Dendritic cell treated with granulocyte-macrophage colony-stimulating factor and Interleukin-4, amounts not matched to agents 40 ng/mL and 50 ng/mL, for 4 days (primary cell): ENCODE results near the gene HIGD1A.

ENCODE experiments used
- H3K27ac Mint-ChIP-seq: one replicate; pipeline ENCODE4 v1.8.0; 2022; ENCODE audit warnings: mild to moderate bottlenecking, mixed read lengths
- H3K27me3 Mint-ChIP-seq: one replicate; pipeline ENCODE4 v1.8.0; 2022; ENCODE audit warnings: mild to moderate bottlenecking, mixed read lengths
- H3K36me3 Mint-ChIP-seq: one replicate; pipeline ENCODE4 v1.8.0; 2022; ENCODE audit warnings: low read depth, mixed read lengths
- H3K4me1 Mint-ChIP-seq: one replicate; pipeline ENCODE4 v1.8.0; 2022; ENCODE audit warnings: low read depth, mixed read lengths
- H3K4me3 Mint-ChIP-seq: one replicate; pipeline ENCODE4 v1.8.0; 2022; ENCODE audit warnings: mild to moderate bottlenecking, moderate library complexity, mixed read lengths
- H3K9me3 Mint-ChIP-seq: one replicate; pipeline ENCODE4 v1.8.0; 2022; ENCODE audit warnings: mixed read lengths
- intact Hi-C: fragments of 100-400 bp; cut with micrococcal nuclease; formaldehyde crosslinking; loops from one replicate; pipeline ENCODE4 v1.15.0; 2022

Gene HIGD1A

GRCh38 chr3:42750834-42751233 lies 53.5 kb downstream of the HIGD1A start:
- peaks cover 44% of the 10 kb centered on the region for H3K4me1 Mint-ChIP-seq
- H3K36me3 Mint-ChIP-seq, result no peaks in the 10 kb centered on the region
- no peak overlapping the region for H3K27ac Mint-ChIP-seq
- intact Hi-C loops, result no loop called here
- H3K4me3 Mint-ChIP-seq, result no peak overlapping the region
- H3K9me3 Mint-ChIP-seq, result no peaks in the 10 kb centered on the region
- no peaks in the 10 kb centered on the region for H3K27me3 Mint-ChIP-seq

GRCh38 chr3:42749753-42750231 lies 54.5 kb downstream of the HIGD1A start:
- peak overlapping the region; percentile 5 for H3K27ac Mint-ChIP-seq
- intact Hi-C loops, result loop anchor here (5.0 kb wide), 1 partner anchor 97 kb away; the partner anchor contains the start of gene ZBTB47
- H3K9me3 Mint-ChIP-seq, result no peaks in the 10 kb centered on the region
- peaks cover 38% of the 10 kb centered on the region for H3K4me1 Mint-ChIP-seq
- no peaks in the 10 kb centered on the region for H3K36me3 Mint-ChIP-seq
- H3K4me3 Mint-ChIP-seq, result no peak overlapping the region
- H3K27me3 Mint-ChIP-seq, result no peaks in the 10 kb centered on the region

- Mint-ChIP-seq H3K9me3 (no peaks in the 10 kb centered on the region), H3K4me3 (no peak overlapping the region), H3K27ac (peak overlapping the region; percentile 5), H3K27me3 (no peaks in the 10 kb centered on the region), H3K4me1 (peaks cover 38% of the 10 kb centered on the region), H3K36me3 (no peaks in the 10 kb centered on the region)
- intact Hi-C loops, result loop anchor here (5.0 kb wide), 1 partner anchor 97 kb away; the partner anchor contains the start of gene ZBTB47
Observed at GRCh38 chr3:42749025-42749752, 55.1 kb downstream of the HIGD1A start.

GRCh38 chr3:42747581-42747980 lies 56.7 kb downstream of the HIGD1A start:
- H3K27ac Mint-ChIP-seq, result no peak overlapping the region
- no peaks in the 10 kb centered on the region for H3K27me3 Mint-ChIP-seq
- intact Hi-C loops, result loop anchor here (5.0 kb wide), 1 partner anchor 95 kb away; the partner anchor contains the start of gene ZBTB47
- H3K9me3 Mint-ChIP-seq, result no peaks in the 10 kb centered on the region
- H3K36me3 Mint-ChIP-seq, result no peaks in the 10 kb centered on the region
- H3K4me3 Mint-ChIP-seq, result no peak overlapping the region
- peaks cover 33% of the 10 kb centered on the region for H3K4me1 Mint-ChIP-seq

GRCh38 chr3:42746455-42747450 lies 57.5 kb downstream of the HIGD1A start:
- no peaks in the 10 kb centered on the region for H3K9me3 Mint-ChIP-seq
- intact Hi-C loops, result loop anchor here (5.0 kb wide), 1 partner anchor 94 kb away; the partner anchor contains the start of gene ZBTB47
- H3K27me3 Mint-ChIP-seq, result no peaks in the 10 kb centered on the region
- H3K4me3 Mint-ChIP-seq, result no peak overlapping the region
- no peaks in the 10 kb centered on the region for H3K36me3 Mint-ChIP-seq
- peaks cover 33% of the 10 kb centered on the region for H3K4me1 Mint-ChIP-seq
- H3K27ac Mint-ChIP-seq, result peak overlapping the region; percentile 30

- intact Hi-C loops, result loop anchor here (5.0 kb wide), 1 partner anchor 94 kb away; the partner anchor contains the start of gene ZBTB47
- Mint-ChIP-seq H3K4me3 (no peak overlapping the region), H3K27ac (peak overlapping the region; percentile 30), H3K9me3 (no peaks in the 10 kb centered on the region), H3K36me3 (no peaks in the 10 kb centered on the region), H3K4me1 (peaks cover 33% of the 10 kb centered on the region), H3K27me3 (no peaks in the 10 kb centered on the region)
Observed at GRCh38 chr3:42745776-42746454, 58.4 kb downstream of the HIGD1A start.

GRCh38 chr3:42745291-42745745 lies 59.0 kb downstream of the HIGD1A start:
- intact Hi-C loops, result loop anchor here (5.0 kb wide), 1 partner anchor 93 kb away; the partner anchor contains the start of gene ZBTB47
- H3K27ac Mint-ChIP-seq, result no peak overlapping the region
- H3K4me3 Mint-ChIP-seq, result no peak overlapping the region
- H3K36me3 Mint-ChIP-seq, result no peaks in the 10 kb centered on the region
- H3K4me1 Mint-ChIP-seq, result peaks cover 32% of the 10 kb centered on the region
- H3K27me3 Mint-ChIP-seq, result no peaks in the 10 kb centered on the region
- no peaks in the 10 kb centered on the region for H3K9me3 Mint-ChIP-seq

- intact Hi-C loops, result loop anchor here (2.0 kb wide), 1 partner anchor 171 kb away; no protein-coding TSS in a partner anchor
- no peak overlapping the region for H3K27ac Mint-ChIP-seq
- H3K4me1 Mint-ChIP-seq, result peaks cover 32% of the 10 kb centered on the region
- no peaks in the 10 kb centered on the region for H3K27me3 Mint-ChIP-seq
- no peak overlapping the region for H3K4me3 Mint-ChIP-seq
- H3K36me3 Mint-ChIP-seq, result no peaks in the 10 kb centered on the region
- H3K9me3 Mint-ChIP-seq, result no peaks in the 10 kb centered on the region
Observed at GRCh38 chr3:42743204-42743995, 60.9 kb downstream of the HIGD1A start.

- Mint-ChIP-seq H3K27ac (no peak overlapping the region), H3K27me3 (no peaks in the 10 kb centered on the region), H3K36me3 (no peaks in the 10 kb centered on the region), H3K4me1 (peaks cover 27% of the 10 kb centered on the region), H3K9me3 (no peaks in the 10 kb centered on the region), H3K4me3 (no peak overlapping the region)
- intact Hi-C loops, result loop anchor here (2.0 kb wide), 1 partner anchor 170 kb away; no protein-coding TSS in a partner anchor
Observed at GRCh38 chr3:42742688-42743087, 61.6 kb downstream of the HIGD1A start.

- no peak overlapping the region for H3K27ac Mint-ChIP-seq
- no peaks in the 10 kb centered on the region for H3K36me3 Mint-ChIP-seq
- peaks cover 22% of the 10 kb centered on the region for H3K4me1 Mint-ChIP-seq
Observed at GRCh38 chr3:42742259-42742658, 62.0 kb downstream of the HIGD1A start.

GRCh38 chr3:42741796-42742195 lies 62.5 kb downstream of the HIGD1A start:
- peaks cover 18% of the 10 kb centered on the region for H3K4me1 Mint-ChIP-seq
- intact Hi-C loops, result loop anchor here (2.0 kb wide), 1 partner anchor 169 kb away; no protein-coding TSS in a partner anchor
- no peak overlapping the region for H3K27ac Mint-ChIP-seq
- H3K4me3 Mint-ChIP-seq, result no peak overlapping the region
- no peaks in the 10 kb centered on the region for H3K27me3 Mint-ChIP-seq
- no peaks in the 10 kb centered on the region for H3K9me3 Mint-ChIP-seq
- no peaks in the 10 kb centered on the region for H3K36me3 Mint-ChIP-seq

More at GRCh38 chr3:42742259-42742658, 62.0 kb downstream of the HIGD1A start:
- intact Hi-C loops, result loop anchor here (2.0 kb wide), 1 partner anchor 169 kb away; no protein-coding TSS in a partner anchor
- H3K27me3 Mint-ChIP-seq, result no peaks in the 10 kb centered on the region
- no peak overlapping the region for H3K4me3 Mint-ChIP-seq
- H3K9me3 Mint-ChIP-seq, result no peaks in the 10 kb centered on the region

GRCh38 chr3:42739401-42740158 lies 64.7 kb downstream of the HIGD1A start:
- H3K27me3 Mint-ChIP-seq, result no peaks in the 10 kb centered on the region
- H3K27ac Mint-ChIP-seq, result peak overlapping the region; percentile 38
- peaks cover 17% of the 10 kb centered on the region for H3K4me1 Mint-ChIP-seq
- no peaks in the 10 kb centered on the region for H3K36me3 Mint-ChIP-seq
- H3K4me3 Mint-ChIP-seq, result no peak overlapping the region
- no peaks in the 10 kb centered on the region for H3K9me3 Mint-ChIP-seq
- intact Hi-C loops, result no loop called here
